GM19238 (cell line): ENCODE measurements around the gene PLEKHG7.
A peak's percentile ranks its signal among the peaks of the same experiment; 100 is the strongest.
"Not testable (repeated sequence)": the region's sequence is repeated elsewhere in the genome, so short reads cannot be mapped to it uniquely, and the experiment has no call there.

Source experiments
- DNase-seq: peaks from one replicate; pipeline ENCODE4 v3.0.0; 2011; ENCODE audit warnings: low spot score; ENCODE audit not compliant: insufficient read length

Gene PLEKHG7

GRCh38 chr12:92749691-92750090, 46.9 kb downstream of the PLEKHG7 start:
- DNase-seq = not testable (repeated sequence)

- no peak for DNase-seq
Observed at GRCh38 chr12:92753976-92754885, 51.4 kb downstream of the PLEKHG7 start.

GRCh38 chr12:92756898-92757596, 54.3 kb downstream of the PLEKHG7 start:
- no peak for DNase-seq

GRCh38 chr12:92757597-92758121, 54.9 kb downstream of the PLEKHG7 start:
- no peak for DNase-seq

- no peak for DNase-seq
Observed at GRCh38 chr12:92759634-92760268, 57.0 kb downstream of the PLEKHG7 start.

- no peak for DNase-seq
Observed at GRCh38 chr12:92762773-92763172, 60.0 kb downstream of the PLEKHG7 start.

- DNase-seq = no peak
Observed at GRCh38 chr12:92764831-92765230, 62.0 kb downstream of the PLEKHG7 start.

- no peak for DNase-seq
Observed at GRCh38 chr12:92765871-92766270, 63.1 kb downstream of the PLEKHG7 start.

- DNase-seq = no peak
Observed at GRCh38 chr12:92769124-92769901, 66.5 kb downstream of the PLEKHG7 start.

GRCh38 chr12:92771001-92771400, 68.2 kb downstream of the PLEKHG7 start:
- no peak for DNase-seq

GRCh38 chr12:92775416-92775815, 72.6 kb downstream of the PLEKHG7 start:
- no peak for DNase-seq

- DNase-seq = no peak
Observed at GRCh38 chr12:92778525-92778924, 75.7 kb downstream of the PLEKHG7 start.

GRCh38 chr12:92779902-92780301, 77.1 kb downstream of the PLEKHG7 start:
- no peak for DNase-seq

- no peak for DNase-seq
Observed at GRCh38 chr12:92784356-92784755, 81.6 kb downstream of the PLEKHG7 start.

- peak; percentile 23 for DNase-seq
Observed at GRCh38 chr12:92784797-92785562, 82.2 kb downstream of the PLEKHG7 start.

- DNase-seq = no peak
Observed at GRCh38 chr12:92785563-92785950, 82.8 kb downstream of the PLEKHG7 start.

GRCh38 chr12:92786045-92786444, 83.3 kb downstream of the PLEKHG7 start:
- no peak for DNase-seq

GRCh38 chr12:92794356-92794755, 91.6 kb downstream of the PLEKHG7 start:
- DNase-seq = not testable (repeated sequence)

- no peak for DNase-seq
Observed at GRCh38 chr12:92794814-92795213, 92.0 kb downstream of the PLEKHG7 start.

- no peak for DNase-seq
Observed at GRCh38 chr12:92796650-92797049, 93.9 kb downstream of the PLEKHG7 start.
